Measurements from ENCODE around the gene CNN3. TPM values are rescaled to one million over a fixed set of nuclear protein-coding genes. Genes with fewer than 3 reads are reported as not detected.
A peak's percentile ranks its signal among the peaks of the same experiment; 100 is the strongest.

The CNN3 gene
- 10 to 100 TPM; 79.4 to 83.1 TPM for total RNA-seq

- ATAC-seq, result peak; percentile 86
Observed at GRCh38 chr1:94926915-94927404, at the start of gene CNN3. CNN3 (minus strand) TSS chr1:94927110; CDS start chr1:94926894, 216 bp downstream.

DNA sequence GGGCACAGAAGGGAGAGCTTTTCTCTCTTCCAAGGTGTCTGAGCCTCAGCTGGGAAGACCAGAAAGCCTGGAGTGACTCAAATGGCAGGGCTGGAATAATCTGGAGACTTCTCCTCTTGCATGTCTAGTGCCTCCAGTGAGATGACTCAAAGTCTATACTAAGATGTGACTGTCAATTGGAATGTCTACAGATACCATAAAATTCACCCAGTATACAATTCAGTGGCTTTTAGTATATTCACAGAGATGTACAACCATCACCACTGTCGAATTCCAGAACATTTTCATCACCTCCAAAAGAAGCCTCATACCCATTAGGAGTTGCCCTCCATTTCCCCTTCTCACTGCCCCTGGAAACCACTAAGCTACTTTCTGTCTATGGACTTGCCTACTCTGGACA, 47.9 kb upstream of the CNN3 start:
- Histone ChIP-seq H3K4me1 (no peaks in the 10 kb centered on the region), H3K27me3 (no peaks in the 10 kb centered on the region), H3K4me3 (no peak overlapping the region), H3K9me3 (no peaks in the 10 kb centered on the region), H3K27ac (no peak overlapping the region), H3K36me3 (replicated peaks in 1 of 2; ENCODE audit: insufficient read depth in 1 of 2, low read depth in 2 of 2) (no peaks in the 10 kb centered on the region)
- ATAC-seq (no peak), DNase-seq (no peak)
- no peak for TF ChIP-seq CTCF (IDR thresholded peaks at IDR 0.05)
- TF ChIP-seq POLR2A (IDR thresholded peaks at IDR 0.05), result no peak
- intact Hi-C loops (cut with DNase I), result no loop called here
- WGBS, 2 donors, result 87 to 91% methylated on average over 1 of the region's 1 CpG

More at GRCh38 chr1:94926915-94927404, at the start of gene CNN3:
- Histone ChIP-seq H3K27ac (peak within 1 kb of the TSS; percentile 82 to 94 (median 91)), H3K4me1 (peaks cover 58% of the 10 kb centered on the region), H3K9me3 (no peaks in the 10 kb centered on the region), H3K4me3 (peak within 1 kb of the TSS; percentile 47 to 72), H3K36me3 (replicated peaks in 1 of 2; ENCODE audit: insufficient read depth in 1 of 2, low read depth in 2 of 2) (no peaks in the 10 kb centered on the region), H3K27me3 (no peaks in the 10 kb centered on the region)
- DNase-seq, result peak; percentile 86 to 93 (median 91)
- TF ChIP-seq CTCF (IDR thresholded peaks at IDR 0.05) (peak in 1 of 7 experiments; percentile 14), POLR2A (IDR thresholded peaks at IDR 0.05) (peak; percentile 96 to 98 (median 97))
- intact Hi-C loops (cut with DNase I), result no loop called here
- WGBS, 2 donors, result 0 to 1% methylated on average over 9 to 49 of the region's 57 CpGs

DNA sequence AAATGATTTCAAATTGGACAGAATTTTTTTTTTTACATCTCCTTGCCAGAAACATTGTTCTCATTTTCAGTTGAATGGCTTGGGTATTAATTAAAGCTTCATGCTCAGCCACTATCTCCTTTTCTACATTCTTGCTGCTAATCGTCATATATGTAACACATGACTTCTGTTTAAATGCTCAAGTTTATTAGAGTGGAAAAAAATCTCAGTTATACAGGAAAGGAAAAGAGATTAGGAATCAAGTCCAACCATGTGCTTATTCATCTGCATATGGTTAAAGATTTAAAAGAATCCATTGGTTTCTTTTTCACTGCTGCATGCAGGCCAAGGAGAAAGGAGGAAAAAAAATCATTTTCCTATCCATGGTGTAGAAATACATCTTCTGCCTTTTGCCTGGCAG, 47.3 kb upstream of the CNN3 start:
- Histone ChIP-seq H3K36me3 (replicated peaks in 1 of 2; ENCODE audit: insufficient read depth in 1 of 2, low read depth in 2 of 2) (no peaks in the 10 kb centered on the region), H3K27ac (no peak overlapping the region), H3K4me1 (no peaks in the 10 kb centered on the region), H3K27me3 (no peaks in the 10 kb centered on the region), H3K4me3 (no peak overlapping the region), H3K9me3 (no peaks in the 10 kb centered on the region)
- DNase-seq (no peak), ATAC-seq (peak; percentile 40)
- TF ChIP-seq CTCF (IDR thresholded peaks at IDR 0.05) (no peak), POLR2A (IDR thresholded peaks at IDR 0.05) (no peak)
- intact Hi-C loops (cut with DNase I), result no loop called here
- WGBS, 2 donors, result 47 to 60% methylated on average over 1 of the region's 1 CpG

DNA sequence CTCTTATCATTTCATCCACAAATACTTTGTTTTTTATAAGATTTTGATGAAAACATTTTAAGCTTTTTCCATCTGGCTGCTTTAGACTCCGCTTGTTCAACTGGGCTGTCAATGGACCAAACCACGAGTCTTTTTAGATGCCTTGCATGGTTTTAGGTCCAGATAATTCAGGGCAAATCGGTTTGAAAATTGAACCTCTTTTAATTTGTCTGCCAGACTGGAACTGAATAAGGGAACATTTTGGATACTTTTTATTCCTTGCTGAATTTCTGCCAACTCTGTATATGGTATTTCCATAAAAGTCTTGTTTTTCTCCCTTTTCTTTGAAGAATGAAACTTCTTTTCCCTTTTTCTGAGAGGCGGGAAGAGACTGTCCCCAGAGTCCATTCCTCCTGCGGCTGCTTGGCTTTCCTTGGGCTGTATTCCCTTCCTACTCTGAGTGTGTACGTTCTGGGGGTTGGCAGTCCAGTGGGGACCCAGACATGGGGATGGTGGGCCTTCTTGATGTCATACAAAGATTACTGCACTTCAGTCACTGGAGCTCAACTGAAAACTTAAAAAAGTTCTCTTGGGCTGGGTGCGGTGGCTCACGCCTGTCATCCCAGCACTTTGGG, 46.5 kb upstream of the CNN3 start:
- Histone ChIP-seq H3K27me3 (no peaks in the 10 kb centered on the region), H3K4me3 (no peak overlapping the region), H3K27ac (no peak overlapping the region), H3K4me1 (no peaks in the 10 kb centered on the region), H3K9me3 (no peaks in the 10 kb centered on the region), H3K36me3 (replicated peaks in 1 of 2; ENCODE audit: insufficient read depth in 1 of 2, low read depth in 2 of 2) (no peaks in the 10 kb centered on the region)
- TF ChIP-seq POLR2A (IDR thresholded peaks at IDR 0.05) (no peak), CTCF (IDR thresholded peaks at IDR 0.05) (no peak)
- WGBS, 2 donors, result 90% methylated on average over 8 of the region's 8 CpGs
- ATAC-seq (no peak), DNase-seq (no peak)
- intact Hi-C loops (cut with DNase I), result no loop called here

DNA sequence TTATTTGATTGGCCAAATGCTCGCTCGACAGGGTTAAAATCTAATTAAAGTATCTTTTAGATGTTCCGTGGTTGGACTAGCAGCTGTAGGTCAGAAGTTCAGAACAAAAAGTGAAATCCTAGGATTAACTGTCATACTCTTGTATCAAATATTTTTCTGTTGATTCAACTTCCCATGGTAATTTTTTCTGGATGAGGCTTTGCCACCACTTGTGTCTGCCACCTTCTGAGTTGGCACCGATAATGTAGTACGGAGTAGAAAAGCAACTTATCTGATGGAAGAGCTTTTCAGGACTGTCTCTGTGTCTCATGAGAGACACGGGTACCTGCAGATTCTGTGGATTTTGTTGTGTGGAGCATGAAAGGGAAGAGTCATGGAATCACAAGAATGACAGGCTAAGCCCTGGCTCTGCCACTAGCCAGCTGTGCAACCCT, 44.6 kb upstream of the CNN3 start:
- TF ChIP-seq POLR2A (IDR thresholded peaks at IDR 0.05) (no peak), CTCF (IDR thresholded peaks at IDR 0.05) (no peak)
- H3K27ac ChIP-seq, result peak overlapping the region in 1 of 4 donors; percentile 27
- WGBS, 2 donors, result 68 to 73% methylated on average over 6 of the region's 6 CpGs
- intact Hi-C loops (cut with DNase I), result no loop called here
- ATAC-seq, result no peak
- H3K27me3 ChIP-seq, result no peaks in the 10 kb centered on the region
- no peaks in the 10 kb centered on the region for H3K36me3 ChIP-seq (replicated peaks in 1 of 2; ENCODE audit: insufficient read depth in 1 of 2, low read depth in 2 of 2)
- no peak for DNase-seq
- H3K4me3 ChIP-seq, result no peak overlapping the region
- H3K4me1 ChIP-seq, result no peaks in the 10 kb centered on the region
- H3K9me3 ChIP-seq, result no peaks in the 10 kb centered on the region

All from body of pancreas (tissue), 4 donors.